GM21528 (cell line): ENCODE data around the gene CLVS2.

Experiments
- ATAC-seq: cut with Tn5 transposase; IDR thresholded peaks from one replicate; pipeline ENCODE4 v1.9.1; 2021; ENCODE audit warnings: mild to moderate bottlenecking, moderate library complexity; ENCODE audit not compliant: unreplicated experiment, low FRiP score

Gene CLVS2, protein sequence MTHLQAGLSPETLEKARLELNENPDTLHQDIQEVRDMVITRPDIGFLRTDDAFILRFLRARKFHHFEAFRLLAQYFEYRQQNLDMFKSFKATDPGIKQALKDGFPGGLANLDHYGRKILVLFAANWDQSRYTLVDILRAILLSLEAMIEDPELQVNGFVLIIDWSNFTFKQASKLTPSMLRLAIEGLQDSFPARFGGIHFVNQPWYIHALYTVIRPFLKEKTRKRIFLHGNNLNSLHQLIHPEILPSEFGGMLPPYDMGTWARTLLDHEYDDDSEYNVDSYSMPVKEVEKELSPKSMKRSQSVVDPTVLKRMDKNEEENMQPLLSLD

DNA sequence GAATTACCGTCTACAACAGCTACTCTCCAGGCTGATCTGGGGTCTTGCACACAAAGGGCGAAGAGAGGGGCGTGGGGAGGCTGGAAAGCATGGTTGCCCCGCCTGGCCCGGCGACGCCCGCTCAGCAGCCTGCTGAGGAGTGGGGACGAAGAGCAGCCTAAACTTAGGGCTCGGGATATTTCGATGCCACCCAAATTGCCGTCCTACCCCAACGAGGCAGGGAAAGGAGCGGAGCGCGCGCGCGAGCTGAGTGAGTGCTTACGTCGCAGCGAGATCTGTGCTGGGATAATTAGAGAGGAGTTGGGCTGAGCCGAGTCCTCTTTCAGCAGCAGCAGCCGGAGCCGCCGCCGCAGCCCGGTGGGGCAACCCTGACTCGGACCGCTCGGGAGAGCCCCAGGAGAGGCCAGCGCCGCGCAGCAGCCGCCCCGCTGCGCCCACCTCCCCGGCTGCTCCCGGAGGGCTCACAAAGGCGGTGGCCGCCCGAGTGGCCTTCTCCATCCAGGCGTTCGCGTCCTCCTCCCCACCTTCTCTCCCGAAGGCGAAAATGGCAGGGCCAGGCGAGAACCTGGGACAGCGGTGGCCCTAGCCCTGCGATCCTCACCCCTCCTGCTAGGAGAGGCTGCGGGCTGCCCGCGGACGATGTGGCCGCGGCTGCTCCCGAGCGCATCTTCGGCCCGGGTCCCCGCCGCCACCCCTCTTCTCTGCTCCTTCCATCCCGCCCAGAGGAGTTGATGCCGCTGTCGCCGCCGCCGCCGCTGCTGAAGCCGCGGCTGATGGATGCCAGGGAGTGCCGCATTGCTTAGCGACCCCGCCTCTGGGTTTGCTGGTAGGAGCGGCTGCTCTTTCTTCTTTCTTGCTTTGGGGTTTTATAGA, at the start of gene CLVS2:
CLVS2 (plus strand) TSS at position 315 of the 873 bp plus-strand sequence. CDS start 1,543 bp downstream, outside the sequence.
- ATAC-seq = no peak

DNA sequence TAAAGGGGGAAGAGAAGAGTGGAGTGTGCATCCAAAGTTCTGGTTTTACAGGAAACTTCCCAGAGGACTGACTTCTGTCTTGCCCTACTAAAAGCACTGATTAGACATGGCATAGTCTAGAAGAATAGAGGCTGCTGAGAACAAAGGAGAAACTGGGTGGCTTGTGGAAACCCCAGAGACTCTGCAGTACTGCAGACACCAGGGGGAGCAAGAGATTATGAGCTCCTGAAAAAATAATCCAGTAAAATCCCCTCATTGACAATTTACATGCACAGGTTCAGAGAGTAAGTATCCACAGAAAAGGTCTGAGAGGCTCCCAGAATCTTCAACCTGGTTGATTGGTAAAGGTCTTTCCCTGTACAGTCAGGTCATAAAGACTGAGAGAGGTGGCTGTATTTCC, 48.7 kb upstream of the CLVS2 start:
- ATAC-seq = no peak

GRCh38 chr6:122953766-122954165, 42.3 kb upstream of the CLVS2 start:
- ATAC-seq = no peak

- no peak for ATAC-seq
Measured at GRCh38 chr6:122956376-122956775, 39.7 kb upstream of the CLVS2 start.

GRCh38 chr6:122962000-122962624, 33.9 kb upstream of the CLVS2 start:
- ATAC-seq = no peak

- no peak for ATAC-seq
Measured at GRCh38 chr6:122969999-122970533, 26.0 kb upstream of the CLVS2 start.

- no peak for ATAC-seq
Measured at GRCh38 chr6:122977180-122977579, 18.9 kb upstream of the CLVS2 start.

DNA sequence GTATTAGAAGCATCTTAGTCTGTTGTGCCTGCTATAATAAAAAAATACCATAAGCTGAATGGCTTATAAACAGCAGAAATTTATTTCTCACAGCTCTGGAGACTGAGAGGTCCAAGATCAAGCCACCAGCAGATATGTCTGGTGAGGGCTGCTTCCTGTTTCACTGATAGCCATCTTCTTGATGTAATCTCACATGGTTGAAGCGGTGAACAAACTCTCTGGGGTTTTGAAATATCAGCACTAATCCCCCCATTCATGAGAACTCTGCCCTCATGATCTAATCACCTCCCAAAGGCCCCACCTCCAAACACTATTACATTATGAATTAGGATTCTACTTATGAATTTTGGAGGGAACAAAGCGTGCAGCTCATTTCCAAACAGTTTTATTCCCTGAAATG, 11.6 kb upstream of the CLVS2 start:
- no peak for ATAC-seq

DNA sequence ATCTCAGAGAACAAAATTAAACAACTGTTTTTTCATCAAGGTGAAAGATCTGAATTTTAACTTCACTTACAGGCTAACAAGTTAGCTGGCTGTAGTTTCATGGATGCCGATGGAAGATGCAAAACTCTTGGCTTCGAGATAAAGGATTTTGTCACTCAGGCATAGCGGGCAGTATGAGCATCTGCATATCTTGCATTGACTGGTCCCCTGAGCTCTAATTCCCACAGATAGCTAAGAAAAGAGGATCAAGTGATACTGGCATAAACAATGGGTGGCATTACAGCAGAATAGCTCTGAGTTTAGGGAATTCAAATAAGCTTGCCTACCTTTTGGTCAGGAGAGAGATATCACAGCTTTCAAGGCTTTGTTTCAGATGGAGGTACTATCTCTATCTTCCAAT, 1.8 kb upstream of the CLVS2 start:
- ATAC-seq = no peak

DNA sequence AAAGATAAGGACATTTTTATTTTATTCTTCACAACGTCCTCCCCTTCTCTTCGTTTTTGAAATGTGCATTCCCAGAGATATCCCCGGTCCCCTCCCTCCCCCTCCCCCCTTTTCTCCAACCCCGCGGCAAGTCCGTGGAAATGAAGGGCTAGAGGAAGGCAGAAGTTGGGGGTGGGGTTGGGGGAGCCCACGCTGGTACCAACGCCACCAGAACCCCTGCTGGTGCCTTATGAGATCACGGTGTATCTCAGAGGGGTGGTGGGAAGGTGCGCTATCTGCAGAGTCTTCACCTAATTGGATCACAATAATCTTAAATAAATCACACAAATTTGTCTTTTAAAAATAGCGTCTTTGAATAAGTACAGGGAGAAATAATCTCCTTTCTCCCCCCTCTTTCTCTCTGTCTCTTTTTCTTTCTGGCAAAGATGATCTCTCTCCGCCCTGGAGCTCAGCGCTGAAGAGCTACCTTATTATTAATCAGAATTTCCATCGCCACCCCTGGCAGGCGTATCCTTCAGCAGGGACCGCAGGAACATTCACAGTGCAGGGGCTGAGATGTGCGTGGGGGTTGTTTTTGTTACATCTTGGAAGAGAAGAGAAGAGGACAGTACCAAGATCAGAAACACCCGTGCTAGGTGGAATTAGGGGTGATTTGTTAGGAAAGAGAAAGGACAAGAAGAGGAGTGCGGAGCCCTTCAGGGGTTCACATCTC, 915 bp downstream of the CLVS2 start:
- ATAC-seq = no peak

DNA sequence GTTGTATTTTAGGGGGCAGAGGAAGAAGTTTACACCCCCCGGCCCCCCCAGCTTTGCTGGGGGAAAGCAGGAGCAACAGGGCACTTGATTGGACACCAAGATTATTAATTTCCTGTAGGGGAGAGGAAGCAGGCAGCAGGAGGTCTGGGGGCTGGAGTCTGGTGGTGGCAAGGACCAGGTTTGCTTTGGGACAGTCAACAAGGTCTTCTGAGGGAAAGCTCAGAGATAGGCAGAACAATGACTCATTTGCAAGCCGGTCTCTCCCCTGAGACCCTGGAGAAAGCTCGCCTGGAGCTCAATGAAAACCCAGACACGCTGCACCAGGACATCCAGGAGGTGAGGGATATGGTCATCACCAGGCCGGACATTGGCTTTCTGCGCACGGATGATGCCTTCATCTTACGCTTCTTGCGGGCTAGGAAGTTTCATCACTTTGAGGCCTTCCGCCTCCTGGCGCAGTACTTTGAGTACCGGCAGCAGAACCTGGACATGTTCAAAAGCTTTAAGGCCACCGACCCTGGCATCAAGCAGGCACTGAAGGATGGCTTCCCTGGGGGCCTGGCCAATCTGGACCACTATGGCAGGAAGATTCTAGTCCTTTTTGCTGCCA, 1.6 kb downstream of the CLVS2 start:
- no peak for ATAC-seq

DNA sequence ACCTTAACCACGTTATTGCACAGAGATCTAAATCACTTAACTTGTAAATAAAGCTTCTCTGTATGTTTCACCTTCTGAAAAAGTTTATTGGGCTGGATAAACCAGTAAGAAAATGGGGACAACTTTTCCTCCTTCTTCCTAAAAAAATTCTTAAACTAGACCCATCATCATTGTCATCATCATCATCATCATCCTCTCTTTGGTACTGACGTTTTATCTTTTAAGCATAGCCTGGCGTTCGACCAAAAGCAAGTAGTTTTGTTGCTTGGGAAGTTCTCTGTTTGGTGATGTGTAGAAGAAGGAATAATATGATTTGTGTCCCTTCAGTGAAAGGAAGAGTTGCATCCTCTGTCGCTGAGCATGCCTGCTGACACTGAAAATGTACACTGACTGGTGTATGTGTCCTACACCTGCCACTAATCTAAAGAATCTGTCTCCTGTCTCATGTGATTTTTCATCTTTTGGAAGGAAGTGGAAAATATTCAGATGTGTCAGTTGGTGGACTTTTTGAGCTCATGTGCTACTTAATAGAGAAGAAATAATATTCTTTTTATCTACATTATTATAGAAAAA, 2.5 kb downstream of the CLVS2 start:
- no peak for ATAC-seq

DNA sequence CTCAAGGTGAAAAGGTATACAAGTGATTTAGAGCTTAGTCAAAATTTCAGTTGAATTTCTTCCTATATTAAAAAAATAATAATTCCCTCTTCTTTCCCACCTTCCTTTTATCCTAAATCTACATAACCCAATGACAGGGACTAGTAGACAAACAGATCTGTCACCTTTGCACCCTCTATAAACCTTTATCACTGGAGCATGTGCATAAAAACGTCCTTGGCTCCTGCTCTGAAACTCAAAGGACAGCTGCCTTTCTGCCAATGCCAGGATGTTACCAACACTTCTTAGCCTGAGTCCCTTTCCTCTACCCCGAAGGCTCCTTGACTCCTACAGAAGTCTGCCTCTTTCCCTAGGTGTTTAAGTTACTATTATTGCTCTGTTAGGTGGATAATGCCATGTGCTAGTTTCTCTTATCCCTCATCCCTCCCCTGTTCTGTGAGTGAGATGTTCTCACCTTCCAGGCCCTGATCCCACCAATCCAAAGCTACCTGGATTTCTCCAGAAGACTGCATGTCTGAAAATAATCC, 4.3 kb downstream of the CLVS2 start:
- no peak for ATAC-seq

GRCh38 chr6:123001540-123001939, 5.5 kb downstream of the CLVS2 start:
- no peak for ATAC-seq

DNA sequence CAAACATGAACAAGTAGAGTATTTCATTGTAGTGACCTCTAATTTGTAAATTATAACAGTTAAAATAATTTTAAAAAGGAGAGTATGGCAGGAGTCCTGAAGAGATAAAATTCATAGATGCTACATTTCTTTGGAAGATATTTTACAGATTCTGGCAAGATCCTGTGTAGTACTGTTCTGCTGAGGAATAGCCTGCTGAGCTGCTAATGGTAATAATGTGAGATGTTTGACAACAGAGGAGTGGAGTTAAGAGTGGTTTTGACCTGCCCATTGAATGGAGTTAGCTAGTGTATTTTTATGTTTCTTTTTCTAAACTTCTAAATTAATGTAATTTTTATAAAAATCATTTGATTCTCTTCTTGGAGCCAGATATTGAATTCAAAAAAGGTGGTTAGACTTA, 11.8 kb downstream of the CLVS2 start:
- no peak for ATAC-seq

DNA sequence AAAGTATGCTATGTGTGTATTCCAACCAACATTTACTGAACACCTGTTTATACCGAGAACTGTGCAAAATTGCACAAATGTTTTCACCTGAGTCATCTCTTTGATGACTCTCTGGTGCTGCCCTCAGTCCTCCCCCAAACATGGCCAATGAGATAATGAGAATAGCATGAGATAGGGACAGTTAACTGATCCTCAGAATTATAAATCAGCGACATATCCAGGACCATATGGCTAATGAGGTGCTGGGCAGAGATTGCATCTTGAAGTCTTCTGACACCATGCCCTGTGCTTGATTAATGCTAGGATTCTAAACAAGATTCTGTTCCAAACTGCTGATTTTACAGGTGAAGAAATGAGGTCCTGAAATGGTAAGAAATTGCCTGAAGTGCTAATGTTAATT, 13.0 kb downstream of the CLVS2 start:
- ATAC-seq = no peak

DNA sequence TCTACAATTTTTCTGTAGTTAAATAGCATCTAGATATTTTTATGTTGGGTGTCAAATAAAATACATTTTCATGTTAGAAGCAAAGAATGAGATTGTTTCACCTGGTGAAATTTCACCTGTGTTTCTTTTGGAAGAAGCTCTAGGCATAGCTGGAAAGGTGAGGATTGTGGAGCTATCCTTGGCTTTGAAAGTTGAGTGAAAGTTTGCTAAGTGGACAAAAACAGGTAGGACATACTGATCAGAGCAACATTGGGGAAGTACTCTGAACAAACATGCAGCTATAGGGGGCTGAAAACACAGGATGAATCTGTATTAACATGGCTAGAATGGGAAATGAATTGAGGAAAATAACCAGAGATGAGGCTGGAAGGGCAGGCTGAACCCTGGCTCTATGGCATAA, 18.8 kb downstream of the CLVS2 start:
- no peak for ATAC-seq

DNA sequence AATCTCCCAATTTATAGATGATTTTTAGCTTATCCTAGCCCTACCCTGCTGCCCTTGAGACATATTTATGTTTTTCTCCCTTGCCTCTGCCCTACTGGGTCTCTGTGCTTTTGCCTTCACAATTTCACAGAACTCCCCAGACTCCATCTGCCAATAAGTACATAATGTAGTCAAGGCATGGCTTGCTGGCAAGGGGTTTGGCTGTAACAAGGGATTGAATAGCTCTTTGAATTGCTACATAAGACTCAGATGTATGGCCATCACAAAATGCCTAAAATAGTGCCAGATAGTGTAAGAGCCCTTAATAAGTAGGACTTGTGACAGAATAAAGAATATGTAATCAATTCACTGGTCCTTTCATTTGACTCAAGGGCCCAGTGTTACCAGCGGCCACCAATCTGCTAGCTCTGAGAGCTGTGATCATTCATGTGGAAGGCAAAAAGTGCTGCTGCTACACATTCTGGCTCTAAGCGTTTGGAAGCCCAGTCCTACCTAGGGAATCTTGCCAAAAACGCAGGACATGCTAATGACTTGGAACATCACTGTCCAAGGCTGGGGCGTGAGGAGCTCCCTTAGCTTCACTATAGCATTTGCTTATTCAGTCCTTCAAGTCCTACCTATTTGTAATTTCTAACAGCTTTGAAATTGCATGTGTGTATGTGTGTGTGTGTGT, 20.5 kb downstream of the CLVS2 start:
- ATAC-seq = no peak

- ATAC-seq = no peak
Measured at GRCh38 chr6:123017104-123017682, 21.2 kb downstream of the CLVS2 start.
